ENCODE results near the gene IQGAP1. TPM values are rescaled to one million over a fixed set of nuclear protein-coding genes. Genes with fewer than 3 reads are reported as not detected.
"Not testable (repeated sequence)": the region's sequence is repeated elsewhere in the genome, so short reads cannot be mapped to it uniquely, and the experiment has no call there.

The IQGAP1 gene
- total RNA-seq, 1 experiment from 2014 or later, result 113 TPM

DNA sequence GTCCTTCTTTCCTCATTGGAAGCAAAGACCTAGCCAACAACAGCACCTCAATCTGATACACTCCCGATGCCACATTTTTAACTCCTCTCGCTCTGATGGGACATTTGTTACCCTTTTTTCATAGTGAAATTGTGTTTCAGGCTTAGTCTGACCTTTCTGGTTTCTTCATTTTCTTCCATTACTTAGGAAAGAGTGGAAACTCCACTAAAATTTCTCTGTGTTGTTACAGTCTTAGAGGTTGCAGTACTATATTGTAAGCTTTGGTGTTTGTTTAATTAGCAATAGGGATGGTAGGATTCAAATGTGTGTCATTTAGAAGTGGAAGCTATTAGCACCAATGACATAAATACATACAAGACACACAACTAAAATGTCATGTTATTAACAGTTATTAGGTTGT is 112.1 kb downstream of the IQGAP1 start:
- Histone ChIP-seq H3K36me3 (ENCODE audit: control insufficient read depth in 1 of 2, insufficient read depth in 2 of 2, low read length in 2 of 2) (peaks cover 24 to 32% of the 10 kb centered on the region in 2 experiments; a peak in 3 of 4 replicates), H3K4me2 (ENCODE audit: low read length) (no peak overlapping the region), H4K20me1 (ENCODE audit: insufficient read depth) (no peaks in the 10 kb centered on the region), H3K9me3 (ENCODE audit: control insufficient read depth in 1 of 2, insufficient read depth in 1 of 2, low read depth in 1 of 2, low read length in 2 of 2) (no peaks in the 10 kb centered on the region), H3K4me3 (replicated peaks in 1 of 2; ENCODE audit: low read depth in 1 of 2, low read length in 2 of 2) (no peak overlapping the region), H3K27me3 (ENCODE audit: insufficient read depth, low read length) (no peaks in the 10 kb centered on the region), H2AFZ (ENCODE audit: low read depth, low read length, poor library complexity, severe bottlenecking) (no peak overlapping the region), H3K79me2 (ENCODE audit: insufficient read depth, low read length) (no peaks in the 10 kb centered on the region), H3K9ac (ENCODE audit: low read length) (no peak overlapping the region), H3K4me1 (ENCODE audit: control insufficient read depth in 1 of 2, insufficient read depth in 2 of 2, low read length in 2 of 2) (no peaks in the 10 kb centered on the region), H3K27ac (ENCODE audit: low read depth, low read length) (no peak overlapping the region), H3K9me2 (ENCODE audit: insufficient read depth) (no peaks in the 10 kb centered on the region)
- TF ChIP-seq RAD21 (IDR thresholded peaks at IDR 0.05; ENCODE audit: low read depth), result no peak
- no peak for TF ChIP-seq SRF (IDR thresholded peaks at IDR 0.05; ENCODE audit: low read depth)
- TF ChIP-seq, protein P1, sequence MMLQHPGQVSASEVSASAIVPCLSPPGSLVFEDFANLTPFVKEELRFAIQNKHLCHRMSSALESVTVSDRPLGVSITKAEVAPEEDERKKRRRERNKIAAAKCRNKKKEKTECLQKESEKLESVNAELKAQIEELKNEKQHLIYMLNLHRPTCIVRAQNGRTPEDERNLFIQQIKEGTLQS (IDR thresholded peaks at IDR 0.05), result no peak
- no peak for TF ChIP-seq CEBPB (IDR thresholded peaks at IDR 0.05; ENCODE audit: low read depth)
- no TSS peak for BruUV-seq (replicated peaks)
- CTCF ChIA-PET, result no interaction called here
- ATAC-seq (no peak), DNase-seq (ENCODE audit: low read depth, low spot score) (no peak)
- intact Hi-C loops (cut with micrococcal nuclease), result no loop called here
- RAD21 ChIA-PET (ENCODE audit: low non-redundant PET in 1 of 2, low total read pairs in 2 of 2, uncharacterized antibody in 2 of 2, unreplicated experiment in 2 of 2), result no interaction called here
- POLR2A ChIA-PET, result no interaction called here

DNA sequence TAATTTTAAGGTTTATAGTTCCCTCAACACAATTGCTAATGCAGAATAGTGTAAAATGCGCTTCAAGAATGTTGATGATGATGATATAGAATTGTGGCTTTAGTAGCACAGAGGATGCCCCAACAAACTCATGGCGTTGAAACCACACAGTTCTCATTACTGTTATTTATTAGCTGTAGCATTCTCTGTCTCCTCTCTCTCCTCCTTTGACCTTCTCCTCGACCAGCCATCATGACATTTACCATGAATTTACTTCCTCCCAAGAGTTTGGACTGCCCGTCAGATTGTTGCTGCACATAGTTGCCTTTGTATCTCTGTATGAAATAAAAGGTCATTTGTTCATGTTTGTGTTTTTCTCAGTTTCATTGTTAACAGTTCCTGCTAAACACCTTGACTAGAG is 113.9 kb downstream of the IQGAP1 start:
- H2AFZ ChIP-seq (ENCODE audit: low read depth, low read length, poor library complexity, severe bottlenecking), result no peak overlapping the region
- H3K9me3 ChIP-seq (ENCODE audit: control insufficient read depth in 1 of 2, insufficient read depth in 1 of 2, low read depth in 1 of 2, low read length in 2 of 2), result no peaks in the 10 kb centered on the region
- intact Hi-C loops (cut with micrococcal nuclease), result no loop called here
- ATAC-seq (no peak), DNase-seq (ENCODE audit: low read depth, low spot score) (no peak)
- H3K9ac ChIP-seq (ENCODE audit: low read length), result no peak overlapping the region
- TF ChIP-seq EGR1 (IDR thresholded peaks at IDR 0.05; ENCODE audit: low read depth), result no peak
- no peak for TF ChIP-seq FOSL1 (IDR thresholded peaks at IDR 0.05; ENCODE audit: low read depth)
- no peak for TF ChIP-seq RAD21 (IDR thresholded peaks at IDR 0.05; ENCODE audit: low read depth)
- TF ChIP-seq, protein P2, sequence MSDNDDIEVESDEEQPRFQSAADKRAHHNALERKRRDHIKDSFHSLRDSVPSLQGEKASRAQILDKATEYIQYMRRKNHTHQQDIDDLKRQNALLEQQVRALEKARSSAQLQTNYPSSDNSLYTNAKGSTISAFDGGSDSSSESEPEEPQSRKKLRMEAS (IDR thresholded peaks at IDR 0.05), result no peak
- TF ChIP-seq, protein P3, sequence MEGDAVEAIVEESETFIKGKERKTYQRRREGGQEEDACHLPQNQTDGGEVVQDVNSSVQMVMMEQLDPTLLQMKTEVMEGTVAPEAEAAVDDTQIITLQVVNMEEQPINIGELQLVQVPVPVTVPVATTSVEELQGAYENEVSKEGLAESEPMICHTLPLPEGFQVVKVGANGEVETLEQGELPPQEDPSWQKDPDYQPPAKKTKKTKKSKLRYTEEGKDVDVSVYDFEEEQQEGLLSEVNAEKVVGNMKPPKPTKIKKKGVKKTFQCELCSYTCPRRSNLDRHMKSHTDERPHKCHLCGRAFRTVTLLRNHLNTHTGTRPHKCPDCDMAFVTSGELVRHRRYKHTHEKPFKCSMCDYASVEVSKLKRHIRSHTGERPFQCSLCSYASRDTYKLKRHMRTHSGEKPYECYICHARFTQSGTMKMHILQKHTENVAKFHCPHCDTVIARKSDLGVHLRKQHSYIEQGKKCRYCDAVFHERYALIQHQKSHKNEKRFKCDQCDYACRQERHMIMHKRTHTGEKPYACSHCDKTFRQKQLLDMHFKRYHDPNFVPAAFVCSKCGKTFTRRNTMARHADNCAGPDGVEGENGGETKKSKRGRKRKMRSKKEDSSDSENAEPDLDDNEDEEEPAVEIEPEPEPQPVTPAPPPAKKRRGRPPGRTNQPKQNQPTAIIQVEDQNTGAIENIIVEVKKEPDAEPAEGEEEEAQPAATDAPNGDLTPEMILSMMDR (IDR thresholded peaks at IDR 0.05 in 2 of 3, conservative IDR thresholded peaks at IDR 0.05 in 1 of 3; ENCODE audit: borderline replicate concordance in 1 of 3, insufficient read depth in 1 of 3, low read depth in 2 of 3, low read length in 2 of 3), result no peak
- TF ChIP-seq POLR2A (IDR thresholded peaks at IDR 0.05; ENCODE audit: borderline replicate concordance, extremely low read depth, insufficient read depth, insufficient read length), result no peak
- TF ChIP-seq CEBPB (IDR thresholded peaks at IDR 0.05; ENCODE audit: low read depth), result no peak
- no peak for TF ChIP-seq SRF (IDR thresholded peaks at IDR 0.05; ENCODE audit: low read depth)
- TF ChIP-seq EZH2phosphoT487 (IDR thresholded peaks at IDR 0.05; ENCODE audit: borderline replicate concordance), result no peak
- TF ChIP-seq ZFX (IDR thresholded peaks at IDR 0.05), result no peak
- TF ChIP-seq CBX3 (IDR thresholded peaks at IDR 0.05; ENCODE audit: low read depth), result no peak
- TF ChIP-seq ELF1 (IDR thresholded peaks at IDR 0.05; ENCODE audit: borderline replicate concordance, low read depth), result no peak
- no peaks in the 10 kb centered on the region for H4K20me1 ChIP-seq (ENCODE audit: insufficient read depth)
- peaks cover 19 to 25% of the 10 kb centered on the region in 2 experiments; a peak in 3 of 4 replicates for H3K36me3 ChIP-seq (ENCODE audit: control insufficient read depth in 1 of 2, insufficient read depth in 2 of 2, low read length in 2 of 2)
- no peak overlapping the region for H3K4me2 ChIP-seq (ENCODE audit: low read length)
- H3K4me1 ChIP-seq (ENCODE audit: control insufficient read depth in 1 of 2, insufficient read depth in 2 of 2, low read length in 2 of 2), result no peaks in the 10 kb centered on the region
- H3K27me3 ChIP-seq (ENCODE audit: insufficient read depth, low read length), result no peaks in the 10 kb centered on the region
- ChIA-PET RAD21 (ENCODE audit: low non-redundant PET in 1 of 2, low total read pairs in 2 of 2, uncharacterized antibody in 2 of 2, unreplicated experiment in 2 of 2) (no interaction called here), CTCF (interaction anchor here (1.1 kb wide), 1 partner anchor 208 kb away, joined by 3 read pairs; no protein-coding TSS in a partner anchor), POLR2A (no interaction called here)
- no peaks in the 10 kb centered on the region for H3K9me2 ChIP-seq (ENCODE audit: insufficient read depth)
- H3K4me3 ChIP-seq (replicated peaks in 1 of 2; ENCODE audit: low read depth in 1 of 2, low read length in 2 of 2), result no peak overlapping the region
- no TSS peak for BruUV-seq (replicated peaks)
- H3K27ac ChIP-seq (ENCODE audit: low read depth, low read length), result no peak overlapping the region
- H3K79me2 ChIP-seq (ENCODE audit: insufficient read depth, low read length), result no peaks in the 10 kb centered on the region

DNA sequence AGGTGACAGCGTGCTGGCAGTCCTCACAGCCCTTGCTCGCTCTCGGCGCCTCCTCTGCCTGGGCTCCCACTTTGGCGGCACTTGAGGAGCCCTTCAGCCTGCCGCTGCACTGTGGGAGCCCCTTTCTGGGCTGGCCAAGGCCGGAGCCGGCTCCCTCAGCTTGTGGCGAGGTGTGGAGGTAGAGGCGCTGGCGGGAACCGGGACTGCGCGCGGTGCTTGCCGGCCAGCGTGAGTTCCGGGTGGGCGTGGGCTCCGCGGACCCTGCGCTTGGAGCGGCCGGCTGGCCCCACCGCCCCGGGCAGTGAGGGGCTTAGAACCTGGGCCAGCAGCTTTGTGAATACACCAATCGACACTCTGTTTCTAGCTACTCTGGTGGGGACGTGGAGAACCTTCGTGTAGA is 122.7 kb downstream of the IQGAP1 start:
- RAD21 ChIA-PET (ENCODE audit: low non-redundant PET in 1 of 2, low total read pairs in 2 of 2, uncharacterized antibody in 2 of 2, unreplicated experiment in 2 of 2); H3K27me3 ChIP-seq (ENCODE audit: insufficient read depth, low read length); H3K9me3 ChIP-seq (ENCODE audit: control insufficient read depth in 1 of 2, insufficient read depth in 1 of 2, low read depth in 1 of 2, low read length in 2 of 2); H3K27ac ChIP-seq (ENCODE audit: low read depth, low read length); ATAC-seq; POLR2A ChIA-PET; intact Hi-C loops (cut with micrococcal nuclease); H3K4me2 ChIP-seq (ENCODE audit: low read length); H4K20me1 ChIP-seq (ENCODE audit: insufficient read depth); H3K4me1 ChIP-seq (ENCODE audit: control insufficient read depth in 1 of 2, insufficient read depth in 2 of 2, low read length in 2 of 2); H3K9me2 ChIP-seq (ENCODE audit: insufficient read depth); H2AFZ ChIP-seq (ENCODE audit: low read depth, low read length, poor library complexity, severe bottlenecking); CTCF ChIA-PET; H3K79me2 ChIP-seq (ENCODE audit: insufficient read depth, low read length); DNase-seq (ENCODE audit: low read depth, low spot score); H3K9ac ChIP-seq (ENCODE audit: low read length); H3K36me3 ChIP-seq (ENCODE audit: control insufficient read depth in 1 of 2, insufficient read depth in 2 of 2, low read length in 2 of 2); BruUV-seq (replicated peaks); H3K4me3 ChIP-seq (replicated peaks in 1 of 2; ENCODE audit: low read depth in 1 of 2, low read length in 2 of 2): not testable (repeated sequence)
